AG08395 (cell line): ENCODE results near the gene ABCA2.

ENCODE experiments used
- DNase-seq: peaks from one replicate; pipeline ENCODE4 v3.0.0; 2012; ENCODE audit warnings: mixed read lengths, low spot score

The ABCA2 gene

DNA sequence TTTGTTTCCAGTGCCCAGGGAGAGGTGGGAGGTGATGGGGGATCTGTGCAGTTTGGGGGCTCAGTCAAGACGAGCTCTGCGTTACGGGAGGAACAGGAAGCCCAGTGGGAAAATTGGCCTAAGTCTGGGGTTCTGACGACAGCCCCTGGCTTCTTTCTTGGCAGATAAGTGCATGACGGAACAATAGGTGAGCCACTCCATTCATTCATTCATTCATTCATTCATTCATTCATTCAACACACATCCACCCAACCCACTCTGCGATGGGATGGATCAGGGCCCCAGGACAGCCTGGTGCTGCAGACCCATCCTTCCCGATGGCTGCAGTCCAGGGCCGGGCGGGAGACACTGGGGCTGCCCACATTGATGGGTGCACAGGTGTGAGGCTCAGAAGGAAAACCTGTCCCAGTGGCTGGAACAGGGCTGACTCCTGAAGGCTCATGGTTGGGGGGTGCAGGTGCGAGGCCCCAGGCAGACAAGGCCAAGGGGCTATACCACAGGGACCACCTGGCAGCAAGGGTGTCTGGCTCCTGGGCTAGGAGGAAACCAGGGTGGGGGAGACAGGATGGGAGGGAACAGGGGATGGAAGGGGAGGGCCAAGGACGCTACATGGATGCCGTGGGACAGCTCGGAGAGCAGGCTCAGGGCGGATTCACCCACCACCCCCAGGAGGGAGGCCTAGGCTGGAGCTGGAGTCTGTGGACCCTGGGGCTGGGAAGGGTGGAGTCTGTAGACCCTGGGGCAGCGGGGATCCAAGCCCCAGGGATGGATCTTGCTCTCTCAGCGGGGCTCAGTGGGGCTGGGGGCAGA lies 47.2 kb downstream of the ABCA2 start:
- no peak for DNase-seq

DNA sequence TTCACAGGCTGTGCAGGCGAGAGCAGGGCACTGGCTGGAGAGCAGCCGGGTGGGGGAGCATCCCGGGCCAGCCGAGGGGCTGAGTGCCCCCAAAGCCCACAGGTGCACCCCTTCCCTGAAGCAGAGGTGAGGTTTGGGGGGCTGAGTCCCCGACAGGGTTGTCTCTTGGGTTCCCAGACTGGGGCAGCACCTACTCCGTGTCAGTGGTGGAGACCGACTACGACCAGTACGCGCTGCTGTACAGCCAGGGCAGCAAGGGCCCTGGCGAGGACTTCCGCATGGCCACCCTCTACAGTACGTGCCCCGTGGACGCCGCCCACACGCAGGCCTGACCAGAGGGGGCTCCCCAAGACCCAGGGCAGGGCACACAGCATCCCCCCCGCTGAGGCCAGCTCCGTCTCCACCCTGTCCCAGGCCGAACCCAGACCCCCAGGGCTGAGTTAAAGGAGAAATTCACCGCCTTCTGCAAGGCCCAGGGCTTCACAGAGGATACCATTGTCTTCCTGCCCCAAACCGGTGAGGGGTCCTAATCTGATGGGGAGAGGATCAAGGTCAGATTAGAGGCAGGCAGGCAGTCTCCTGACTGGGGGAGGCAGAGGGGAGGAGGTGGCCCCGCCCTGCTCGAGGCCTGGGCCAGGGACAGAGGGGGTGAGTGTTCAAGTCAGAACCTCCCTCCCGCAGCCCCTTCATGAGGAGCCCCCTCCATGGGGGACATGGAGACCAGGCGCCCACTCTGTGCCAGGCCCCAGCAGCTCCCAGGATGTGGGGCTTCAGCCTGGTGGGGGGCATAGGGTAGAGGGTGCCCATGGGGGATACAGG lies 48.1 kb downstream of the ABCA2 start:
- no peak for DNase-seq

DNA sequence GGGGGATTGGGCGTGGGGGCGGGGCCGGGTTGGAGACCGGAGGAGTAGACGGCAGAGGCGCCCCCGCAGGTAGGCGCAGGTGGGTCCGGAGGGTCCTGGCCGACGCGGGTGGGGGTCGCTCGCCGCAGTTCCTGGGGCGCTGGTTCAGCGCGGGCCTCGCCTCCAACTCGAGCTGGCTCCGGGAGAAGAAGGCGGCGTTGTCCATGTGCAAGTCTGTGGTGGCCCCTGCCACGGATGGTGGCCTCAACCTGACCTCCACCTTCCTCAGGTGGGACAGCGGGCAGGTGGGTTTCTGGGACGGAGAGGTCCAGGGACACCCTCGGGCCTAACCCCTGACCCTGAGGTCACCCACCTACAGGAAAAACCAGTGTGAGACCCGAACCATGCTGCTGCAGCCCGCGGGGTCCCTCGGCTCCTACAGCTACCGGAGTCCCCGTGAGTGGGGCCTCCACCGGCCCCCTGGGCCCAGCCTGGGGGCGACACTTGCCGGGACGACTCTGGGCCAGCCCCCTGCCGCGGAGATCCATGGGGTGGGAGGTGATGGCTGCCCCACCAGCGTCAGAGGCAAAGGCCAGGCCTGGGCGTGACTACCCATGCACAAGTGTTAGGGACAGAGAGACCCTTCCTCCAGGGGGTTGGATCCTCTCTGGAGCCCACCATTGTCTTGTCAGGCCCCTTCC lies 49.0 kb downstream of the ABCA2 start:
- no peak for DNase-seq

DNA sequence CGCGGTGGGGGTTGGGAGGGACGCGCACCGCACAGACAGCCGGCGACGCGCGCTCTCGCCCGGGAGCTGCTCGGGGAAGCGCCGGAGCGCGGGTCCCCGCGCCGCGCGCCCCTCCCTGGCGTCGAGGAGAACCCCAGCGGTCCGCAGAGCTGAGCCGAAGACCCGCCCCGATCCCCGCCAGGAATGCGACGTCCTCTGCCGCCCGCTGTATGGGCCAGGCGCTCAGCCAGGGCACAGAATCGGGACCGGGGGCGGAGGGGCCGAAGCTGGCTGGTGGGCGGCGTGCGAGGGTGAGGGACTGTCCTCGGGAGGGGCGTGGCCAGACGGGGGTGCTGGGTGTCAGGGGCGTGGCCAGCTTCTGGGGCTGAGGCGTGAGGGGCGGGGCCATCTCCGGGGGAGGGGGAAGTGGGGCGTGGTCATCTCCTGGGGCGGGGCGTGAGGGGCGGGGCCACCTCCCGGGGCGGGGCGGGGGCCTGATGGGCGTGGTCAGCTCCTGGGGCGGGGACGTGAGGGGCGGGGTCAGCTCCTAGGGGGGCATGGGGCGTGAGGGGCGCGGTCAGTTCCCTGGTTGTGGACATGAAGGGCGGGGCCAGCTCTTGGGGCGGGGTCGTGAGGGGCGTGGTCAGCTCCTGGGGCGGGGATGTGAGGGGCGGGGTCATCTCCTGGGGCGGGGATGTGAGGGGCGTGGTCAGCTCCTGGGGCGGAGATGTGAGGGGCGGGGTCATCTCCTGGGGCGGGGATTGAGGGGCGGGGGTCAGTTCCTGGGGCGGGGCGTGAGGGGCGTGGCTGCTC lies 49.8 kb downstream of the ABCA2 start:
- peak; percentile 97 for DNase-seq

DNA sequence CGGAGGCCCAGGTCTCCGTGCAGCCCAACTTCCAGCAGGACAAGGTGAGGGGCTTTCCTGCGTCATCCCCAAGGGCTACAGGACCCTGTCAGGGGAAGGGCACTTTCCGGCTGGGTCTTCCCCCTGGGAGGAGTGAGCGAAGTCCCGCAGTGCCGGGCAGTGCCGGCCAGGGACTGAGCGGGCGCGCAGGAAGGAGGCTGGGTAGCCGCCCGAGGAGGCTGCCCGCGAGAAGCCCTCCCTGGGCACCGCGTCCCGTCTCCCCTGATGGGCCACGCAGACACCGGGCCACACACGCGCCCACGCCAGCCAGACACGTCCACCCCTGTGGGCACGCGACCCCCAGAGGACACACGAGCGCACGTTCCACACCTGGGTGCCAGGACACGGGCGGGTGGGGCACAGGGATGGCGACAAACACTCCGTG lies 50.4 kb downstream of the ABCA2 start:
- no peak for DNase-seq

DNA sequence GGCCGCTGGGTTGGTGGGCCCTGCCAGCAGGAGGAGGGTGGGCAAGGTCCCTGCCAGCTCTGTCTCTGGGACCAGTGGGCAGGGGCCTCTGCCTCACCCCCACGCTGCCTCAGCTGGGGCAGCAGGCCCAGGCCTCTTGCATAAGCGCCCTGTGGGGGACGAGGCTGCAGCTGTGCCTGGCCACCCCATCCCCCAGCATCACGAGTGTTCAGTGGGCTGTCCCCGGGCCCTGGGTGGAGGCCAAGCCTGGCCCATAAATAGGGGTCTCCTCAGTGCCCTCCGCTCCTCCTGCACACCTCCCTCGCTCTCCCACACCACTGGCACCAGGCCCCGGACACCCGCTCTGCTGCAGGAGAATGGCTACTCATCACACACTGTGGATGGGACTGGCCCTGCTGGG lies 50.8 kb downstream of the ABCA2 start, which contains the start of gene PTGDS:
TSS of gene PTGDS (plus strand) at position 282 of the 400 bp plus-strand sequence. CDS start at position 357, 75 bp downstream.
- DNase-seq: no peak

DNA sequence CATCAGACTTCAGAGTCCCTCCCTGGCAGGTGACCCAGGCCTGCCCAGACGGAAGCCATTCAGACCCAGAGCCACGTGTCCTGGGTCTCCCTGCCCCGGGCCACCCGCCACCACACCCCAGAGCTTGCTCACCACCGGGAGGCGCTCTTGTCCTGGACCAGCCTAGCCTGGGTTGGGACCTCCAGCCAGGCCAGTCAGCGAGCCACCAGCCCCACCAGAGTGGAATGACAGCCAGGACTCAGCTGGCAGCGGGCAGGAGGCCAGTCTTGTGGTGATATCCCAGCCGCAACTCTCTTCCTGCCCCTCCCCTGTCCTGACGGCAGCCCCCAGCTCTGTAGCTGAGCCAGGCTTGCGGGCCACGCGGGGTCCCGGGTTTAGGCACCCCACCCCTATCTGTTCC lies 52.4 kb downstream of the ABCA2 start:
- DNase-seq: peak; percentile 62

DNA sequence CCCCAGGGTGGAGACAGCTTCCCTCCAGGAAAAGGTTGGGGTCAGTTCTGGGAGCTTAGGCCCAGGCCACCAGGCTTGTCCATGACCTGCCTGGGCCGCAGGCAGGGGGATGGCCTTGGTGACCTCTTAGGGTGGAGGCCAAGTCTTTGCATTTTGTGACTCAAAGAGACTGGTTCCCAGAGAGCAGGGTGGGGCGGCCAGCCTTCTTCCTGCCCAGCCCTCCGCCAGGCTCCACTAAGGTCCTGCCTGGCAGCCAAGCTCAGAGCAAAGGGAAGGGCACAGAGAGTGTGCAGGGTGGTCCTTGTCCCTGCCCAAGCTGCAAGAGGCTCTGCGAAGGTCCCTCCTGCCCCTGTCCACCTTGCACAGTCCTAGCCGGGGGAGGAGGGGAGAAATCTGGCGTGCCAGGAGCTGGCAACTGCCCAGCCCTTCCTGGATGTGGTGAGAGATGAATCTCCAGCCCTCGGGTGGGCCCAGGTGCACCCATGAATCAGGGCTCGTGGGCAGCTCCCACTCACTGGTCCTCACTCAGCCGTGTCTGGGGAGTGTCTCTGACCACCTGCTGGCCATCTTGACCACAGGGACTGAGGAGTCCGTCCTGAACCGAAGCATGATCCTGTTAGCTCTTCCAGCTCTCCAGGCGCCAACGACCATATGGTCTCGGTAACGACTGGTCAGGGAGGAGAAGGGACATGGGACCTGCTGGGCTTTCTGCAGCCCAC lies 53.1 kb downstream of the ABCA2 start:
- no peak for DNase-seq

DNA sequence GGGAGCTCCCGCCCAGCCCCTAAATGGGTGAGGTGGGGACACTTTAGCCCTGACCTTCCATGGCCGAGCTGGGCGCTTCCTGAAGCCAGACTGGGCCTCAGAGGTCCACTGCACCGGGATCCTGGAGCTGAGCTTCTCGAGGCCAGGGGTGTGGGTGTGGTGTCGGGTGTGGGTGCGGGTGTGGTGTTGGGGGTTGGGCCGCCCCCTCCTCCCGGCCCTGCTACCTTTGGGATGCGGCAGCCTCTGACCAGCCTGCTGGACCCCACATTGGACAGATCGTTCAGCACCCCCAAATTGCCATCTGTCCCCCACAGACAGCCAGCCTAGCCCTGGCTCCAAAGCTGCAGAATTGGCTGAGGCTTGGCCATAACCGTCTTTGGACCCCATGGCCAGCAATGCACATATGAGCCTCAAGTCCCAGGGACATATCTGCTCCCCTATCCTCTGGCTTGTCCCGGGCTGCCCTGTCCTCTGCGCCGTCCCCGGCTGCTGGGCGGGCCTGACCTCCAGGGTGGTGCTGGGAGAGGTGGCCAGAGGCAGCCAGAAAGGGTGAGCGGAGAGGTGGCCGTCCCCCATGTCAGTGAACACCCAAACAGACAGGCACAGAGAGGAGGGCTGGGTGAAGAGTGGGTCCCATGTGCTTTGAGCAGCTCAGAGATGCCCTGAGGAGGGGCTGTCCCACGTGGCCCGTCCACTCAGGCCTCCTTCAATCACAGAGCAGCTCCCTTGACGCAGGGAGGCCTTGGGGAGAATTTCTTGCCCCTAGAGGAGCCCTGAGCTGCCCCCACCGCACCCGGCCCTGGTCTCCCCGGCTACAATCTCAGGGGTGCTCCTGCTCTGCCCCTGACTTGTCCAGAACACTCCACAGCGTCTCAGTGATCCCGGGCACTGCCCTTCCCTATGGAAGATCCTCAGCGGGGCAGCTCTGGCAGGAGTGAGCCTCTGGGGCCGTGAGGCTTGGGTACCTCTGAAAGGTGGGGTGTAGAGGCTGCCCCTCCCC lies 54.1 kb downstream of the ABCA2 start:
- DNase-seq: no peak

DNA sequence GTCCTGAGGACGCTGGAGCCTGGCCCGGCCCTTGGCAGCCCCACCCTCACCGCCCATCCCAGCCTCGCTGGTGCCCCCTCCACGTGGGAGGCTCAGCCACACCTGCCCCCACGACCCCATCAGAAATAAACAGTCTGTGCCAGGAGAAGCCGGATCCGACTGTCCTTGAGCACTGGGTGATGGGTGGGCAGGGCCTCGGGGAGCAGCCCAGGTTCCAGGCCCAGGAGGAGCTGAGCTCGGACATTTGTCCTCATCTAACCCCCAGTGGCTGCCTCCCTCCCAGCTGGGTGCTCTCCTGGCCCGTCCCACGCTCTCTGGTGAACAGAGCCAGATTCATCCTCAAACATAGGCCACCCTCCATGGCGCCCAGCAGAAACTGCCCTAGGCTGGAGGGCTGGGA lies 55.3 kb downstream of the ABCA2 start:
- DNase-seq: no peak

DNA sequence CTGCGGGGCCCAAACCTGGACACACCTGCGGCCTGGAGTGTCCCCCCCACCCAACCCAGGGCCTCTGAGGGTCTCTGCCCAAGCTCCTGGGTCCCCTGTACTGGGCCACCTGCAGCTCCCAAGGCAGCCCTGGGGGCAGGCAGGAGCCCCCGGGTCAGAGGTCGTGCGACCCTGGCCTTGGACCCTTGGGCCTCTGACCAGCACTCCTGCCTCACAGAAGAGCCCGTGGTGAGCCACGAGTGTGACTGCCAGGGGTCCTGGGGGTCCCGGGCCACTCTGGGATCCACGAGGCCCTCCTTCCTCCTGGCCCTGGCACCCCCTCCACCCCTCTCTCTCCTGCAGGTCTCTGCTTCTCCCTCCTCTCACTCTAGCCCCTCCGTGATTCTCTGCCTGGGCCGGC lies 55.7 kb downstream of the ABCA2 start:
- DNase-seq: no peak

DNA sequence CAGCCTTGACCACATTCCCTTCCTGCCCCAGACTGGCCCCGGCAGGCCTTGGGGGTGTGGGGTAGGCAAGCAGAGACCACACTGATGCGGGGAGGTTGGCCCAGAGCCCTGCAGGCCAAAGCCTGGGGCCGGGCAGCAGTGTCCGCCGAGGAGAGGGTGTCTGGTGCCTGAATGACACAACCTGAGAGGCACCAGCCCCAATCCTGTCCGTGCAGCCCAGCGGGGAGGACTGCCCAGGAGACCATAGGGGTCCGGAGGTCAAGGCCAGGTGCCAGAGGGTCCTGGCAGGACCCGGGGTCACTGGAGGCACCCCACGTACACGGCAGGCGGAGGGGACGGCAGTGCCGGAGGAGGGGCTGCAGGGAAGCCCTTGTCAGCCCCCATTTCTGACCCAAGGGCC lies 56.3 kb downstream of the ABCA2 start:
- no peak for DNase-seq

DNA sequence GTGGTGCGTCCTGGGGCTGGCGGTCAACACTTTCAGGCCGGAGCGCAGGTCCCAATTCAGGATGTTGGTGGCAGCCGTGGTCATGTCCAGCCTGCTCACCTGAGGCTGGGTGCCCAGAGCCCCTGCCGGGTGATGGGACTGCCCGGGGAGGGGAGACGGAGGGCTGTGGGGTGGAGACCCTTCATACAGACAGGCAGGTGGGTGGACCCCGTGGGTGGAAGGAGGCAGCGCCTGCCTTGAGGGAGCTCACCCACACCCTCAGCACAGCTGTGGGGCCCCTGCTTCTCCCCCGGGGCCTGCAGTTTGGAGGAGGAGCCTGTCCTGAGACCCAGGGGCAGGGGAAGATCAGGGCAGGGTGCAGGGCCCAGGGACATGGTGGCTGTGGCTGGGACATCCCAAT lies 57.7 kb downstream of the ABCA2 start:
- DNase-seq: no peak

DNA sequence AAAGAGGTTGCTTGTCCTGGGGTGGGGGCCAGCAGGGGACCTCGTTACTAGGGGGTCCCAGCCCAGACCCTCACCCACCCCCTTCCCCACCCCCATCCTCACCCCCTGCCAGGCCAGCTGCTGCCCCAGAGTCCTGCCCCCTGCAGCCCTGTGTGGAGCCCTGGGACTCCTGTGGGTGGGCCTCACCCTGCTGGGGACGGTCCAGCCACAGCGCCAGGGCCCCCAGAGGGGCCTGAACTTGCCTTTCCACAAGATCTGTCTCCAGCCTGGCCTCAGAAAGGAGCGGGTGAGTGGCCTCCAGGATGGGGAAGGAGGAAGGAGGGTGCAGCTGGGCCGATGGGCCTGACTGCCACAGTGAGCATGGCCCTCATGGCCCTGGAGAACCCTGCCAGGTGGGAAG lies 58.3 kb downstream of the ABCA2 start:
- DNase-seq: no peak

DNA sequence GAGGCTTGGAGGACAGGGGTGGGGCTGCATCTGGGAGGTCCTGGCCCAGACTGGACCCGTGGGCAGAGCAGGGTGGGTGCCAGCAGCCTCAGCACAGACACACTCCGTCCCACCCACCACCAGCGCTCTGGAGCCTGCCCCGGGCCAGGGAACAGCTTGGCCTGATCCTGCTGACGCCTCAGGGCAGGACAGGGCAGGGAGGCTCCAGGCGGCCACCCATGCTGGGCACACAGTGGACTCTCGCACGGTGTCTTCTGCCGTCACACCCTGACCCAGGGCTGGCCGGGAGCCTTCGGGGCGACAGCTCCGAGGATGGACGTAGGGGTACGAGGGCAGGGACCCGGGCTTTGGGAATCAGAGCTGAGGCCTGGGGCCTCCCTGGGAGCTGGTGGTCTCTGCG lies 58.9 kb downstream of the ABCA2 start:
- no peak for DNase-seq

DNA sequence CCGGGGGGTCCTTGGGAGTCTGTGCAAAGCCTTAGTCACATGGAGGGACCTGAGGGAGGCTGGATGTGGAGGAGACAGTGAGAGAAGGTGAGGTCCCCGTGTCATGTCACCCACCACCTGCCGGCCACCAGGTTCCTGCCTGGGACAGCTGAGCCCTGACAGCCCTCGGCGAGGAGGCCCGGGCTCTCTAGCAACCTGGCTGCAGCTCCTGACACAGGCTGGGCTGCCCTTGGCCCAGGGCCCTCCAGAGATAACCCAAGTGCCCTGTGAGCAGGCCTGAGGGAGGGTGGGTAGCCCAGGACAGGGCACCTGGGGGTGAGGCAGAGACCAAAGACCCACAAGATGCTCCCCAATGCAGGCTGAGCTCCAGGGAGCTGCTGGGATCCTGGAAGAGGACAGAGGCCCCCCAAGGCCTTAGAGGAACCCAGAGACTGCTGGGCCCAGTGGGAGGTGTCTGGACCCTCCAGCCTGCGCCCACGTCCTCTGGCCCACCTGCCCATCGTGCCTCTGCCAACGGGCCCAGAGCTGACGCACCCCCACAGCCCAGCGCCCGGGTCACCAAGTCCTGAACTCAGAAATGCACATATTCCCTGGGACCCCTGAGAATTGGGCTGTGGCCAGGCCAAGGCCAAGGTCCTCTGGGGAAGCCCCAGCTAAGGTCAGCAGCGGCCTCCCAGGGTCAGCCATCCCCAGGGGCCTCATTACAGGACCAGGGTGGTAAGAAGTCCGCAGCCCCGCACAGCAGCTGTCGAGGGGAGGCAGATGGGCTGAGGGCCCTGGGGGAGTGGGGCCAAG lies 59.5 kb downstream of the ABCA2 start:
- DNase-seq: no peak

DNA sequence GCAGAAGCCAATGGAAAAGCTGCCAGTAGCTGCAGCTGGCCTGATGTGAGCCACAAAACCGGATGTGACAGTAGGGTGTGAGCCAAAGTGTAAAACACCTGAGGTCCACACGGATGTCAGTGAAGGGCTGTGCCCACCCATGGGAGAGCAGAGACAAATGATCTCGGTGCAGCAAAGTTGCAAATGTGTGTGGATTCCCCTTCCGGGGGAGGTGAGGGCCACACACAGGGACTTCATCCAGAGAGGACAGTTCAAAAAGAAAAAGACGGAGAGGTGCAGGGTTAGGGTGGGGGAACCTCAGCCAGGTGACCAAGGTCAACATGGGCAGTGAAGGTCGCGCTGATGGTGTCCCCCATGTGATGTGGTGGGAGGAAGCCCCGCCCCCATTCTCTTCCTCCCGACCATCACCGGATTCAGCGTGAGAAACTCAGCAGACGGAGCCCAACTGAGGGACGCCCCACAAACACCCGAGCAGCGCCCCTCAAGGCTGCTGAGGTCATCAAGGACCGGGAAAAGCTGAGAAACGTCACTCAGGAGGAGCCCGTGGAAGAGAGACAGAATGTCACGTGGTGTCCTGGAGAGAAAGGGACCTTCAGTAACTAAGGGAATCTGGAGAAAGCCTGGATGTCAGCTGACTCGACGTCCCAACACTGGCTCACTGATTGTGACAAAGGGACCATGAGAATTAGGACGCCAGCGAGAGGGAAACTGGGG lies 62.1 kb downstream of the ABCA2 start:
- DNase-seq: no peak

DNA sequence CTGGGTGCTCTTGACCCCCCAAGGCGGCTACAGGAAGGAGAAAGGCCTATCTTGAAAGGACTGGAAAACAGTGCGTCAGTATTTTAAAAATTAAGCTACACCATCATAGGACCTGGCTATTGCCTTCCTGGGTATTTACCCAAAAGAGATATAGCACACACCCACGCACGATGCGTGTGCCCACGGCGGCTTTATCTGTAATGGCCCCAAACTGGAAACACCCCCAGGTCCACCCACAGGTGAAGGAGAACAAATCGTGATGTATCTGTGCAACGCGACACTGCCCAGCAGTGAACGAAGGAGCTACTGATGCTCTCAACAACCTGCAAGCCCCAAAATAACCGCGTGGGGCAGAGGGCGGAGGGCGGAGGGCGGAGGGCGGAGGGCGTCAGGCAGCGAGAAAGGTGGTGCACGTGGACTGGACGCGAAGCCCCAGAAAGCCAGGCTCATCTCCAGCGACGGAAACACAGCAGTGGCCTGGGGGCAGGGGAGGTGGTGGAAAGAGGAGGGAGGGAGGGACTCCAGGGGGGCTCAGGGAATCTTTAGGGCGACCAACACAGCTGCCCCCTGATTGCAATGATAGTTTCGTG lies 63.1 kb downstream of the ABCA2 start:
- DNase-seq: no peak
